Measurements from ENCODE around the gene PSMG4.
A peak's percentile ranks its signal among the peaks of the same experiment; 100 is the strongest.

PSMG4 gene

GRCh38 chr6:3291987-3292386, 33.2 kb downstream of the PSMG4 start:
- no peak for DNase-seq

GRCh38 chr6:3292431-3293197, 33.9 kb downstream of the PSMG4 start:
- no peak for DNase-seq

- no peak for DNase-seq
Observed at GRCh38 chr6:3293271-3294155, 34.8 kb downstream of the PSMG4 start.

- DNase-seq, result no peak
Observed at GRCh38 chr6:3294396-3294795, 35.6 kb downstream of the PSMG4 start.

- DNase-seq, result no peak
Observed at GRCh38 chr6:3294921-3295871, 36.4 kb downstream of the PSMG4 start.

GRCh38 chr6:3296078-3296477, 37.3 kb downstream of the PSMG4 start:
- no peak for DNase-seq

GRCh38 chr6:3296537-3296936, 37.8 kb downstream of the PSMG4 start:
- no peak for DNase-seq

GRCh38 chr6:3297006-3297405, 38.3 kb downstream of the PSMG4 start:
- DNase-seq, result no peak

- DNase-seq, result no peak
Observed at GRCh38 chr6:3297909-3298308, 39.2 kb downstream of the PSMG4 start.

GRCh38 chr6:3299221-3299620, 40.5 kb downstream of the PSMG4 start:
- DNase-seq, result no peak

- DNase-seq, result no peak
Observed at GRCh38 chr6:3301506-3301905, 42.8 kb downstream of the PSMG4 start.

- no peak for DNase-seq
Observed at GRCh38 chr6:3303795-3304411, 45.2 kb downstream of the PSMG4 start.

GRCh38 chr6:3304500-3305215, 45.9 kb downstream of the PSMG4 start:
- DNase-seq, result no peak

- no peak for DNase-seq
Observed at GRCh38 chr6:3305216-3305565, 46.4 kb downstream of the PSMG4 start.

- no peak for DNase-seq
Observed at GRCh38 chr6:3305831-3306230, 47.1 kb downstream of the PSMG4 start.

- peak; percentile 92 for DNase-seq
Observed at GRCh38 chr6:3306848-3307247, 48.1 kb downstream of the PSMG4 start.

- DNase-seq, result no peak
Observed at GRCh38 chr6:3307436-3307835, 48.7 kb downstream of the PSMG4 start.

GRCh38 chr6:3308106-3308505, 49.4 kb downstream of the PSMG4 start:
- DNase-seq, result no peak

- peak; percentile 42 for DNase-seq
Observed at GRCh38 chr6:3309391-3310050, 50.8 kb downstream of the PSMG4 start.

GRCh38 chr6:3310051-3310448, 51.3 kb downstream of the PSMG4 start:
- DNase-seq, result no peak

GRCh38 chr6:3310703-3311102, 52.0 kb downstream of the PSMG4 start:
- no peak for DNase-seq
